Kidney (tissue), 14 donors: ENCODE results near the gene SH3TC2. TPM values are rescaled to one million over a fixed set of nuclear protein-coding genes. Genes with fewer than 3 reads are reported as not detected.

Source experiments
- DNase-seq, 5 donors: peaks; one replicate each; pipeline ENCODE4 v3.0.0-alpha.2; 2013 to 2020
- FAIRE-seq: peaks from 2 replicates; lab custom pipeline; 2012; peaks lifted over from hg19 to GRCh38; lab: Jason Lieb, UNC
- H3K27ac ChIP-seq, 2 donors: one replicate each; pipeline ENCODE4 v1.7.0; 2013; ENCODE audit warnings: low read depth in 2 of 2, low read length in 2 of 2, inconsistent platforms in 1 of 2
- H3K27me3 ChIP-seq: one replicate; pipeline ENCODE4 v1.7.1; 2013; ENCODE audit warnings: low read length, inconsistent platforms; ENCODE audit not compliant: control insufficient read depth, insufficient read depth
- H3K36me3 ChIP-seq, 3 donors: one replicate each; pipeline versions ENCODE4 v1.7.0 to v1.7.1; 2013; ENCODE audit warnings: low read length in 3 of 3, control low read depth in 1 of 3, inconsistent platforms in 1 of 3; ENCODE audit not compliant: insufficient read depth in 3 of 3, control insufficient read depth in 2 of 3
- H3K4me1 ChIP-seq, 3 donors: one replicate each; pipeline versions ENCODE4 v1.7.0 to v1.7.1; 2013; ENCODE audit warnings: low read length in 3 of 3, inconsistent platforms in 1 of 3, low read depth in 1 of 3; ENCODE audit not compliant: control insufficient read depth in 2 of 3, insufficient read depth in 2 of 3
- H3K4me3 ChIP-seq, 3 donors: one replicate each; pipeline versions ENCODE4 v1.7.0 to v1.8.1; 2013; ENCODE audit warnings: low read length in 3 of 3, control low read depth in 1 of 3, inconsistent platforms in 1 of 3
- H3K9ac ChIP-seq, 3 donors: one replicate each; pipeline versions ENCODE4 v1.7.0 to v1.7.1; 2013; ENCODE audit warnings: low read length in 3 of 3, control low read depth in 1 of 3, inconsistent platforms in 1 of 3
- H3K9me3 ChIP-seq, 3 donors: one replicate each; pipeline versions ENCODE4 v1.7.0 to v1.7.1; 2013; ENCODE audit warnings: low read length in 3 of 3, control low read depth in 1 of 3, inconsistent platforms in 1 of 3; ENCODE audit not compliant: control insufficient read depth in 2 of 3, insufficient read depth in 1 of 3
- CTCF ChIP-seq: IDR thresholded peaks from 3 replicates; pipeline ENCODE4 v1.5.1; 2012; ENCODE audit warnings: mild to moderate bottlenecking, moderate library complexity, borderline replicate concordance; ENCODE audit not compliant: insufficient read depth; ENCODE audit errors: extremely low read depth
- intact Hi-C: fragments of 100-400 bp; cut with DNase I; formaldehyde crosslinking; loops from one replicate; pipeline ENCODE4 v1.11.1; 2022
- polyA plus RNA-seq: library from polyadenylated mRNA; stranded (reverse); fragments of 350-450 nt; fragmentation: Illumina TruSeq; extraction: RNeasy Lipid Tissue Mini Kit (QIAGEN cat#74804); gene quantifications from one replicate; pipeline ENCODE4 v1.2.3, GENCODE V29; 2014; ENCODE audit warnings: low read depth, low replicate concordance; ENCODE audit not compliant: insufficient read depth
- total RNA-seq: library from RNA; stranded (reverse); fragmentation: NEBNext Ultra II Directional; extraction: Animal tissue kit (Norgen Biotek cat#: 25700); gene quantifications from one replicate; pipeline ENCODE4 v1.2.1, GENCODE V29; 2021
- donor health status: control.
- donor health status: control.
- donor health status: control.
- donor health status: control.
- donor health status: control.
- donor health status: DM: yes; HTN: yes; CAD: no.
- donor health status: Normal renal cell carcinoma (clear cell type).

The SH3TC2 gene
- total and polyA plus RNA-seq, 2 donors from 2014 or later, result 0.17 to 1.3 TPM

- FAIRE-seq (no peak), DNase-seq (no peak)
- no peaks in the 10 kb centered on the region for H3K27me3 ChIP-seq
- H3K4me1 ChIP-seq, result no peaks in the 10 kb centered on the region
- H3K4me3 ChIP-seq, result no peak overlapping the region
- intact Hi-C loops, result loop anchor here (10.0 kb wide), 1 partner anchor 305 kb away; no protein-coding TSS in a partner anchor
- TF ChIP-seq CTCF, result no peak
- H3K36me3 ChIP-seq, result no peaks in the 10 kb centered on the region
- H3K9ac ChIP-seq, result no peak overlapping the region
- H3K27ac ChIP-seq, result no peak overlapping the region
- H3K9me3 ChIP-seq, result no peaks in the 10 kb centered on the region
Observed at GRCh38 chr5:149039506-149039905, 23.4 kb downstream of the SH3TC2 start.

GRCh38 chr5:149038336-149039080 lies 24.4 kb downstream of the SH3TC2 start:
- FAIRE-seq, result no peak
- Histone ChIP-seq H3K36me3 (no peaks in the 10 kb centered on the region), H3K4me3 (no peak overlapping the region), H3K27ac (no peak overlapping the region), H3K4me1 (no peaks in the 10 kb centered on the region), H3K9ac (no peak overlapping the region), H3K9me3 (no peaks in the 10 kb centered on the region), H3K27me3 (no peaks in the 10 kb centered on the region)
- no peak for TF ChIP-seq CTCF
- intact Hi-C loops, result loop anchor here (10.0 kb wide), 1 partner anchor 304 kb away; no protein-coding TSS in a partner anchor
- DNase-seq, result no peak

- Histone ChIP-seq H3K27ac (no peak overlapping the region), H3K9me3 (no peaks in the 10 kb centered on the region), H3K4me1 (no peaks in the 10 kb centered on the region), H3K4me3 (no peak overlapping the region), H3K9ac (no peak overlapping the region), H3K27me3 (no peaks in the 10 kb centered on the region), H3K36me3 (no peaks in the 10 kb centered on the region)
- intact Hi-C loops, result loop anchor here (10.0 kb wide), 1 partner anchor 303 kb away; no protein-coding TSS in a partner anchor
- no peak for DNase-seq
- FAIRE-seq, result no peak
- no peak for TF ChIP-seq CTCF
Observed at GRCh38 chr5:149037817-149038216, 25.0 kb downstream of the SH3TC2 start.
